Epithelial cell of proximal tubule (primary cell): ENCODE data around the gene HAO1. TPM values are rescaled to one million over a fixed set of nuclear protein-coding genes. Genes with fewer than 3 reads are reported as not detected.

Experiments used
- DNase-seq: peaks from one replicate; pipeline ENCODE4 v3.0.0-alpha.2; 2011; ENCODE audit warnings: low read depth
- H3K4me3 ChIP-seq: 2 replicates; pipeline ENCODE4 v1.5.1; 2011; ENCODE audit warnings: low read depth, mild to moderate bottlenecking, low read length
- total RNA-seq: library from RNA; depleted of rRNA; stranded (reverse); fragments of >200 nt; gene quantifications from 2 replicates; pipeline ENCODE4 v1.2.3, GENCODE V29; 2015
- TF ChIP-seq, protein P1 (sequence below): conservative IDR thresholded peaks from 2 replicates; pipeline ENCODE4 v1.5.1; 2012; ENCODE audit warnings: low read depth, mild to moderate bottlenecking, low read length

The HAO1 gene
- total RNA-seq, 1 donor from 2014 or later: not detected

DNA sequence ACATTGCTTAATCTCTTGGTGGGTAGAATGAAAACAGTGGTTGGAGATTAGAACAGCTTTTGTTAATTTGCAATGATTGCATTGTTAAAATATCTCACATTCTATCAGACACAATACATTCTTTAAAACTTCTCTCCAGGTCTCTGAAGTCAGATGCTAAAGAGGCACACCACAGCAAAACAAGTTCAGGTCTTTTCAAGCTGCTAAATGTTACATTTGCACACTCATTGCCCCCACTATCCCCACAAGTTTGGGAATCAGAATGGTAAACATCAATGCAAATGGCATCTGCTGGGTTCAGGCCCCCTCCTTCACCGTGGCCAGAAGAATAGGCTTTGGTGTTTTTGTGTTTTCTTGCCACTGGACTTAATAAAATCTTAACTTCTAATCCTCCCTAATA lies 10.1 kb upstream of the HAO1 start:
- DNase-seq: no peak
- no peak overlapping the region for H3K4me3 ChIP-seq

DNA sequence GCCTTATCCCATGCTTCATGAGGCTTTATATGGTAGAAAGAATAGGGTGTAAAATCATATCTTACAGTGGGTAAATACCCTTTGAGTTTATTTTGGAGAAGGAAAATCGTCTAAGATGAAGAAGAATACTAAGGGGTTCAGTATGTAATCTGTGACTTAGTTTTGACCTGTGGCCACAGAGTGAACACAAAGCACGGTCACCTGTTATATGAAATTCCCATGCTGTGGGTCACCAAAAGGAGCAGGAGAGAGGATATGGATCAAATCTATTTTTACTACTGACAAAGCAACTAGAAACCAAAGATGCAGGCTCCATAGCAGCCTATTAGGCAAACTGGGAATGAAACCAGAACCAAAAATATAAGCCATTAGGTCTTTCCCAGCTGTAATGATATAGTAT lies 3.6 kb upstream of the HAO1 start:
- TF ChIP-seq, protein P1, sequence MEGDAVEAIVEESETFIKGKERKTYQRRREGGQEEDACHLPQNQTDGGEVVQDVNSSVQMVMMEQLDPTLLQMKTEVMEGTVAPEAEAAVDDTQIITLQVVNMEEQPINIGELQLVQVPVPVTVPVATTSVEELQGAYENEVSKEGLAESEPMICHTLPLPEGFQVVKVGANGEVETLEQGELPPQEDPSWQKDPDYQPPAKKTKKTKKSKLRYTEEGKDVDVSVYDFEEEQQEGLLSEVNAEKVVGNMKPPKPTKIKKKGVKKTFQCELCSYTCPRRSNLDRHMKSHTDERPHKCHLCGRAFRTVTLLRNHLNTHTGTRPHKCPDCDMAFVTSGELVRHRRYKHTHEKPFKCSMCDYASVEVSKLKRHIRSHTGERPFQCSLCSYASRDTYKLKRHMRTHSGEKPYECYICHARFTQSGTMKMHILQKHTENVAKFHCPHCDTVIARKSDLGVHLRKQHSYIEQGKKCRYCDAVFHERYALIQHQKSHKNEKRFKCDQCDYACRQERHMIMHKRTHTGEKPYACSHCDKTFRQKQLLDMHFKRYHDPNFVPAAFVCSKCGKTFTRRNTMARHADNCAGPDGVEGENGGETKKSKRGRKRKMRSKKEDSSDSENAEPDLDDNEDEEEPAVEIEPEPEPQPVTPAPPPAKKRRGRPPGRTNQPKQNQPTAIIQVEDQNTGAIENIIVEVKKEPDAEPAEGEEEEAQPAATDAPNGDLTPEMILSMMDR: no peak
- no peak overlapping the region for H3K4me3 ChIP-seq
- DNase-seq: no peak

More for the DNA sequence above, 10.1 kb upstream of the HAO1 start:
- TF ChIP-seq, protein P1: no peak

DNA sequence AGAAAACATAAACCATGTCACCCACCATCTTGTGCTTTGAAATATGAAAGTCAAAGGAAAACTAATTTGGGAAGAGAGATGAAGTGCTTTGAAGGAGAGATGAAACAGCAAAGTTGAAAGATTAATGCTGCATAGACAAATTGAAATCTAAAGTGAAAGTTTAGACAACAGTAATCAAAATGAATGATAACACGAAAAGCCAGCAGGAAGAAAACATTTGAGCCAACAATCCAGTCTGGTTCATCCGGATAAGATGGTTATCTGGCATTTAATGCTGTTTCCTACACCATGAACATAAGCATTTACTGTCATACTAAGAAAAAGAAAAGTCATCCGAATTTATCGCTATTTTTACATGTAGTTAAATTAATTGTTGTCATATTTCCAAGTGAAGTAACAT lies 595 bp downstream of the HAO1 start:
- TF ChIP-seq, protein P1: no peak
- DNase-seq: no peak
- H3K4me3 ChIP-seq: no peak overlapping the region

DNA sequence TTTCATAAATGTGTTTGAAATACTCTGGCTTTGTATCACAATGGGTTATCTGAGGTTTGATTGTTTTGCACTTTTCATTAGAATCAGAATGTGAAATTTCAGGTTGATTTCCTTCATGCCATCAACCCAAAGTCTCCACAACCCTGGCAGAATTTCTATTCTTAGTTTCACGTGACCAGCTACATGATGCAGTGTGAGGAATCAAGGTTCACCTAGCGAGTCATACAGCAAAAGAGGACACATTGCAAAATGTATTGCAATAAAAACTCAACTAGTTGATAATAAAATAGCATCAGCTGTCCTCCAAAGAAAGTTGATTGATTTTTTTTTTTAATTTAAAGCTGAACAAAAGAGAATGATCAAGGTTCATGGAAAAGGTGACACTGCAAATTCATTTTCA lies 2.2 kb downstream of the HAO1 start:
- no peak for DNase-seq
- H3K4me3 ChIP-seq: no peak overlapping the region
- TF ChIP-seq, protein P1: no peak

DNA sequence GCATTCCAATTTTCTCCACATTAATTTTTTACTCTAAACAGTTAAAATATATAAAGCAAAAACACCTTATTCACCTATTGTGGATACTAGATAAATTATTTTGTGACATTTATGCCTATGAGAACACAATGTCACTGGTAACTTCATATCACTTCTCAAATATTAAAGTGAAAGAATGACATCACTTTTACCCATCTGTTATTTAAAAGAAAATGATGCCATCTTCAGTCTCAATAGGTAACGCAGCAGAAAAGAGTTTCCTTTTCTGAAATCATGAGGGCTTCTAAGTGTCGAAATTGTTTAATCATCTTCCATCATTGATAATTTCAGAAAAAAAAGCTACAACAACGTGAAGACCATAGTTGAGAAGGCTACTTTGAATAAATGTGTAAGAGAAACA lies 2.9 kb downstream of the HAO1 start:
- TF ChIP-seq, protein P1: no peak
- no peak overlapping the region for H3K4me3 ChIP-seq
- no peak for DNase-seq

DNA sequence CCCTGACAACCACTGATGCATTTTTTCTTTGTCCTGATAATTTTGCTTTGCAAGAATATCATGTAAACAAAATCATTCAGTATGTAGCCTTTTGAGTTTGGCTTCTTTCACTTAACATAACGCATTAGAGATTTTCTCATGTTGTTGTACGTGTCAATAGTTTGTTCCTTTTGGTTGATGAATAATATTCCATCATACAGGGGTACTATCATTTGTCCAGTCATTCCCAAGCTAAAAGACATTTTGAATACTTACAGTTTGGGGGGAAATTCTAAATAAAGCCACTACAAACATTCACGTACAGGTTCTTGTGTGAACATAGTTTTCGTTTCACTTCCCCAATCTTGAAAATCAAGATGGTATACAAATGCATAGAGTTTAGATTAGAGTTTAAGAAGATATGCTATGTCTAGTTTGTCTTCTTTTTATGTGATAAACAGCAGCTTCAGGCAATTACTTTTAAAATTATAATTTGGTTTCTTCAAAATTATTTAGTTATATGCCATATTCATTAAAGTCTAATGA lies 5.2 kb downstream of the HAO1 start:
- TF ChIP-seq, protein P1: no peak
- H3K4me3 ChIP-seq: no peak overlapping the region
- DNase-seq: no peak

DNA sequence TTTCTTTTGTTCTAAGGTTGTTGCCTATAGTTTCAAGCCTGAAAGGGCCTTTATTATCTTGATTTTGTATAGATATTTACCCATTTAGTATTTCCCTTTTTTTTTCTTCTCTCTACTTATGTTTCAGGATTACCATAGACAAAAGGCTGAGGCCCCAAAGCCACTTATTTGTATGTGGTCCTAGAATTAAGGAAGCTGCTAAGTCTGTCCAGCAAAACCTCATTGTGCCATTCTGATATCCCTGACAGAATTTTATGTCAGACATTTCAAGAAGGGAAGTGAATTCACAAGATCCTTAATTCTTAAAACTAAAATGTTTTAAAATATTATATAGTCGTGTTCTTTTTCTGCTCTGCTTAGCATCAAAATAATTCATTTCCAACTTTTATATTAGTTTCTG lies 6.9 kb downstream of the HAO1 start:
- TF ChIP-seq, protein P1: no peak
- DNase-seq: no peak
- no peak overlapping the region for H3K4me3 ChIP-seq
